ENCODE measurements around the gene HIF1AN.

HIF1AN gene

DNA sequence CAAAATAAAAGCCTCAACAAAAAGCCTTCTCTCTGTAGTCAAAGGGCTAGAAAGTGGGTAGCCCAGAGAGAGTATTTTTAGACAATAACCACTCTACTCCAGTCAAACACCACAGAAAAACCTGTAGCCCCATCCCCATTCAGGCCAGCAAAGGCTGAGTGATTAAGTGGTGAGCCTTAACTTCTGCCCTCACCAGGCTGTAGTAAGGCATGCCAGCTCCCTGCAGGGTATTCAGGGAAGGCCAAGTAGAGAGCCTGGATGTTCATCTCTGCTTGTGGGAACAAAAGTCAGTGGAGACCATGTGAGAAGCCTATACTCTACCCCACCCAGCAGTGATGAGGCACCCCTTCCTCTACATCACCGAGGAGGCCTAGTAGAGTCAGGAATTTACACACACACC lies 51.2 kb downstream of the HIF1AN start:
- ChIA-PET CTCF (no interaction called here), POLR2A (no interaction called here)
- TF ChIP-seq TARDBP (IDR thresholded peaks at IDR 0.05) (no peak), FOXA1 (IDR thresholded peaks at IDR 0.05) (no peak), SP1 (IDR thresholded peaks at IDR 0.05) (no peak), LEF1 (IDR thresholded peaks at IDR 0.05; ENCODE audit: borderline replicate concordance) (no peak), PKNOX1 (IDR thresholded peaks at IDR 0.05) (no peak), CTBP1 (IDR thresholded peaks at IDR 0.05; ENCODE audit: borderline replicate concordance) (no peak), L3MBTL2 (conservative IDR thresholded peaks at IDR 0.05) (no peak), ARNT (IDR thresholded peaks at IDR 0.05) (no peak), FOXM1 (IDR thresholded peaks at IDR 0.05; ENCODE audit: borderline replicate concordance) (no peak), ZNF384 (IDR thresholded peaks at IDR 0.05) (no peak), ELF4 (IDR thresholded peaks at IDR 0.05) (no peak), BHLHE40 (IDR thresholded peaks at IDR 0.05; ENCODE audit: borderline replicate concordance) (no peak), SUZ12 (IDR thresholded peaks at IDR 0.05) (no peak), FOXK2 (IDR thresholded peaks at IDR 0.05) (no peak), HDGF (IDR thresholded peaks at IDR 0.05; ENCODE audit: borderline replicate concordance) (no peak), NFRKB (IDR thresholded peaks at IDR 0.05) (no peak)
- peak; percentile 2 for DNase-seq (ENCODE audit: extremely low spot score)

- ChIA-PET POLR2A (no interaction called here), CTCF (interaction anchor here (0.6 kb wide), 1 partner anchor 42 kb away, joined by 3 read pairs; no protein-coding TSS in a partner anchor)
- no peak for DNase-seq (ENCODE audit: extremely low spot score)
- TF ChIP-seq L3MBTL2 (conservative IDR thresholded peaks at IDR 0.05) = no peak
- no peak for TF ChIP-seq NFRKB (IDR thresholded peaks at IDR 0.05)
These were observed 62.4 kb downstream of the HIF1AN start for GRCh38 chr10:100598166-100598565.

- POLR2A ChIA-PET = no interaction called here
- peak; percentile 5 for DNase-seq (ENCODE audit: extremely low spot score)
- CTCF ChIA-PET = no interaction called here
- TF ChIP-seq ELF4 (IDR thresholded peaks at IDR 0.05) (no peak), TARDBP (IDR thresholded peaks at IDR 0.05) (no peak), NFRKB (IDR thresholded peaks at IDR 0.05) (no peak), SUZ12 (IDR thresholded peaks at IDR 0.05) (no peak), PKNOX1 (IDR thresholded peaks at IDR 0.05) (no peak), FOXK2 (IDR thresholded peaks at IDR 0.05) (no peak), FOXA1 (IDR thresholded peaks at IDR 0.05) (no peak), HDGF (IDR thresholded peaks at IDR 0.05; ENCODE audit: borderline replicate concordance) (no peak), L3MBTL2 (conservative IDR thresholded peaks at IDR 0.05) (no peak), LEF1 (IDR thresholded peaks at IDR 0.05; ENCODE audit: borderline replicate concordance) (no peak), ARNT (IDR thresholded peaks at IDR 0.05) (no peak), BHLHE40 (IDR thresholded peaks at IDR 0.05; ENCODE audit: borderline replicate concordance) (no peak), ZNF384 (IDR thresholded peaks at IDR 0.05) (no peak), CTBP1 (IDR thresholded peaks at IDR 0.05; ENCODE audit: borderline replicate concordance) (no peak), FOXM1 (IDR thresholded peaks at IDR 0.05; ENCODE audit: borderline replicate concordance) (no peak), SP1 (IDR thresholded peaks at IDR 0.05) (no peak)
These were observed 64.5 kb downstream of the HIF1AN start for GRCh38 chr10:100600218-100600617.

DNA sequence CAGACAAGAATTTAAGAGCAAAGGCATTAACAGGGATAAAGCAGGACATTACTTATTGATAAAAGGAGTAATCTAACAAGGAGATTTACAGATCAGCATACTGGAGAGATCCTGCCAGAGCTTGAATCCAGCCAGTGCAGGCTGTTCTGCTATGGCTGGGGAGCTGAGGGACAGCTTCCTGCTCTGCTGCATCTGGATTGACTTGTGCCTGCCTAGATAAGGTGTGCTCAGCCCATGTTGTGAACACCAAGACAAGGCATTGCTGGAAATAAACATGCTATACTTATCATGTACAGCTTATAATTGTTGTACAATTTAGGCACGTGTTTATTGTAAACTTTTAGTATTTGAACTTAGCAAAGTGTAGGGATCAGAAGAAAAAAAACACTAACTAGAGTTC lies 71.7 kb downstream of the HIF1AN start:
- no peak for TF ChIP-seq PKNOX1 (IDR thresholded peaks at IDR 0.05)
- no peak for TF ChIP-seq LEF1 (IDR thresholded peaks at IDR 0.05; ENCODE audit: borderline replicate concordance)
- TF ChIP-seq FOXK2 (IDR thresholded peaks at IDR 0.05) = no peak
- TF ChIP-seq ZNF384 (IDR thresholded peaks at IDR 0.05) = no peak
- TF ChIP-seq L3MBTL2 (conservative IDR thresholded peaks at IDR 0.05) = no peak
- no peak for TF ChIP-seq TARDBP (IDR thresholded peaks at IDR 0.05)
- no peak for TF ChIP-seq FOXA1 (IDR thresholded peaks at IDR 0.05)
- no peak for TF ChIP-seq SP1 (IDR thresholded peaks at IDR 0.05)
- TF ChIP-seq BHLHE40 (IDR thresholded peaks at IDR 0.05; ENCODE audit: borderline replicate concordance) = no peak
- TF ChIP-seq SUZ12 (IDR thresholded peaks at IDR 0.05) = no peak
- TF ChIP-seq HDGF (IDR thresholded peaks at IDR 0.05; ENCODE audit: borderline replicate concordance) = no peak
- no peak for TF ChIP-seq ARNT (IDR thresholded peaks at IDR 0.05)
- ChIA-PET CTCF (no interaction called here), POLR2A (no interaction called here)
- peak; percentile 6 for DNase-seq (ENCODE audit: extremely low spot score)

Data from HEK293T (cell line).